NB4 (cell line): Measurements from ENCODE around the gene PDZRN3.

Source experiments
- POLR2A ChIP-seq: IDR thresholded peaks from 2 replicates; pipeline ENCODE4 v1.6.1; 2011; ENCODE audit warnings: mild to moderate bottlenecking; ENCODE audit not compliant: insufficient read length; ENCODE audit errors: extremely low read depth
- TF ChIP-seq, protein P1 (sequence below): IDR thresholded peaks from one replicate; pipeline ENCODE4 v1.5.1; 2012; ENCODE audit warnings: low read depth, low read length

DNA sequence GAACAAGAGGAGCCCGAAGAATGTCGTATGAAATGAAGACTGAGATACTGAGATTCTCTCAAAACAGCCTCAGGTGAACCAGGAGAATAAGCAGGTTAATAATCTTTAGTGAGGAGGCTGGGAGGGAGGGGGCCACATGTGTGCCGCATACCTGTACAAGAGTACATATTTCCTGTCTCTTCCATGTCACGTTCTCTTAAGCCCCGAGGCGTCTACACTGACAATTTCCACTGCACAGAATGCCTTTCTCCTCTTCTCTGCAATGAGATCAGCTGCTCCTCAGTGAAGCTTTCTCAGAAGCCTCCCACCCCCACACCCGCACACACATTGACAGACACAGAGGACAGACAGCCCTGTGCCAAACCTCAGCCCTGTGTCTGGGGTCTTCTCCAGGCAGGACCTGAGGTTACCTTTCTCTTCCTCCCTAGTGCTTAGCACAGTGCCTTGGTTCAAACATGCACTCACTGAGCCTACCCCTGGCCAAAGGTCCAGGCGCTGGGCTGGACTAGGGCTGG is 55.4 kb downstream of the PDZRN3 start:
- TF ChIP-seq, protein P1, sequence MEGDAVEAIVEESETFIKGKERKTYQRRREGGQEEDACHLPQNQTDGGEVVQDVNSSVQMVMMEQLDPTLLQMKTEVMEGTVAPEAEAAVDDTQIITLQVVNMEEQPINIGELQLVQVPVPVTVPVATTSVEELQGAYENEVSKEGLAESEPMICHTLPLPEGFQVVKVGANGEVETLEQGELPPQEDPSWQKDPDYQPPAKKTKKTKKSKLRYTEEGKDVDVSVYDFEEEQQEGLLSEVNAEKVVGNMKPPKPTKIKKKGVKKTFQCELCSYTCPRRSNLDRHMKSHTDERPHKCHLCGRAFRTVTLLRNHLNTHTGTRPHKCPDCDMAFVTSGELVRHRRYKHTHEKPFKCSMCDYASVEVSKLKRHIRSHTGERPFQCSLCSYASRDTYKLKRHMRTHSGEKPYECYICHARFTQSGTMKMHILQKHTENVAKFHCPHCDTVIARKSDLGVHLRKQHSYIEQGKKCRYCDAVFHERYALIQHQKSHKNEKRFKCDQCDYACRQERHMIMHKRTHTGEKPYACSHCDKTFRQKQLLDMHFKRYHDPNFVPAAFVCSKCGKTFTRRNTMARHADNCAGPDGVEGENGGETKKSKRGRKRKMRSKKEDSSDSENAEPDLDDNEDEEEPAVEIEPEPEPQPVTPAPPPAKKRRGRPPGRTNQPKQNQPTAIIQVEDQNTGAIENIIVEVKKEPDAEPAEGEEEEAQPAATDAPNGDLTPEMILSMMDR: no peak
- TF ChIP-seq POLR2A: no peak
